HCT116 (cell line): ENCODE data around the gene CAB39. TPM values are rescaled to one million over a fixed set of nuclear protein-coding genes. Genes with fewer than 3 reads are reported as not detected.

ENCODE experiments used
- ATAC-seq: fragments of 200-7000 bp; cut with Tn5 transposase; 2 replicates; pipeline ENCODE4 v1.9.1; 2020; ENCODE audit warnings: mild to moderate bottlenecking, moderate library complexity
- BruUV-seq: library from RNA; stranded (reverse); fragments of 400-500 nt; replicated peaks from 2 replicates; lab custom pipeline; 2021; lab: Mats Ljungman, UMichigan
- CTCF ChIA-PET: fragments of 300-600 bp; sonication (Branson Sonifier 250); formaldehyde crosslinking; loops from one replicate; lab custom pipeline; 2021; ENCODE audit warnings: antibody characterized with exemption; lab: Charles Lee
- POLR2A ChIA-PET: fragments of 300-600, 350-600 bp; sonication (Branson Sonifier 250); formaldehyde crosslinking; loops from one replicate; lab custom pipeline; 2021; ENCODE audit warnings: antibody characterized with exemption; lab: Charles Lee
- RAD21 ChIA-PET, 2 experiments: fragments of 300-600 bp; sonication (Branson Sonifier 250); formaldehyde crosslinking; loops; one replicate each; lab custom pipeline; 2023; ENCODE audit warnings: low total read pairs in 2 of 2; ENCODE audit not compliant: uncharacterized antibody in 2 of 2, unreplicated experiment in 2 of 2, low non-redundant PET in 1 of 2; lab: Charles Lee
- DNase-seq: peaks from one replicate; pipeline ENCODE4 v3.0.0-alpha.2; 2010; ENCODE audit warnings: low read depth, low spot score
- H2AFZ ChIP-seq: fragments of 200-600 bp; shearing (Covaris generic), sonication (generic); 2 replicates; pipeline ENCODE4 v1.6.1; 2017; ENCODE audit warnings: low read depth, mixed run types, mixed read lengths, antibody characterized with exemption, low read length; ENCODE audit not compliant: poor library complexity, severe bottlenecking
- H3K27ac ChIP-seq: 2 replicates; pipeline ENCODE4 v1.5.1; 2012; ENCODE audit warnings: low read depth, low read length
- H3K27me3 ChIP-seq: fragments of 200-600 bp; sonication (generic); 2 replicates; pipeline ENCODE4 v1.6.1; 2016; ENCODE audit warnings: mixed run types, low read length, mixed read lengths; ENCODE audit not compliant: insufficient read depth
- H3K36me3 ChIP-seq, 2 experiments: fragments of 200-500 bp in 1 of 2; fragments of 200-600 bp in 1 of 2; sonication (Bioruptor generic) in 1 of 2; sonication (generic) in 1 of 2; 2 replicates each; pipeline versions ENCODE4 v1.5.1 to v1.6.1; 2014 to 2016; ENCODE audit warnings: low read length in 2 of 2, inconsistent platforms in 1 of 2, mixed read lengths in 1 of 2, mixed run types in 1 of 2; ENCODE audit not compliant: insufficient read depth in 2 of 2, control insufficient read depth in 1 of 2
- H3K4me1 ChIP-seq, 2 experiments: fragments of 200-600 bp in 1 of 2; sonication (generic) in 1 of 2; 2 replicates each; pipeline versions ENCODE4 v1.5.1 to v1.6.1; 2012 to 2017; ENCODE audit warnings: low read length in 2 of 2, inconsistent platforms in 1 of 2, mild to moderate bottlenecking in 1 of 2, mixed read lengths in 1 of 2, mixed run types in 1 of 2, moderate library complexity in 1 of 2; ENCODE audit not compliant: insufficient read depth in 2 of 2, control insufficient read depth in 1 of 2
- H3K4me2 ChIP-seq: fragments of 200-600 bp; sonication (generic); 2 replicates; pipeline ENCODE4 v1.6.1; 2017; ENCODE audit warnings: mixed run types, low read length, mixed read lengths
- H3K4me3 ChIP-seq, 2 experiments: fragments of 200-600 bp in 1 of 2; sonication (generic) in 1 of 2; replicated peaks in 1 of 2; 2 replicates each; pipeline ENCODE4 v1.5.1; 2011 to 2016; ENCODE audit warnings: low read length in 2 of 2, control low read depth in 1 of 2, low read depth in 1 of 2, mild to moderate bottlenecking in 1 of 2, mixed read lengths in 1 of 2, mixed run types in 1 of 2
- H3K79me2 ChIP-seq: fragments of 200-600 bp; sonication (generic); 2 replicates; pipeline ENCODE4 v1.6.1; 2017; ENCODE audit warnings: mild to moderate bottlenecking, mixed run types, low read length, moderate library complexity, mixed read lengths; ENCODE audit not compliant: insufficient read depth
- H3K9ac ChIP-seq: fragments of 200-600 bp; sonication (generic); 2 replicates; pipeline ENCODE4 v1.6.1; 2016; ENCODE audit warnings: low read length, mixed read lengths
- H3K9me2 ChIP-seq: fragments of 200-600 bp; sonication (generic), shearing (Covaris generic); 2 replicates; pipeline ENCODE4 v1.6.1; 2017; ENCODE audit warnings: mixed run types, mild to moderate bottlenecking, moderate library complexity; ENCODE audit not compliant: insufficient read depth
- H3K9me3 ChIP-seq, 2 experiments: fragments of 200-500 bp in 1 of 2; fragments of 200-600 bp in 1 of 2; sonication (Bioruptor generic) in 1 of 2; sonication (generic) in 1 of 2; 2 replicates each; pipeline ENCODE4 v1.6.1; 2014 to 2017; ENCODE audit warnings: low read length in 2 of 2, mixed read lengths in 2 of 2, inconsistent platforms in 1 of 2, low read depth in 1 of 2, mild to moderate bottlenecking in 1 of 2, mixed run types in 1 of 2, moderate library complexity in 1 of 2; ENCODE audit not compliant: control insufficient read depth in 1 of 2, insufficient read depth in 1 of 2
- H4K20me1 ChIP-seq: fragments of 200-600 bp; sonication (generic), shearing (Covaris generic); 2 replicates; pipeline ENCODE4 v1.6.1; 2017; ENCODE audit warnings: mixed run types, mild to moderate bottlenecking, moderate library complexity; ENCODE audit not compliant: insufficient read depth
- CBX3 ChIP-seq: IDR thresholded peaks from 2 replicates; pipeline ENCODE4 v1.6.1; 2012; ENCODE audit warnings: low read depth
- CEBPB ChIP-seq: IDR thresholded peaks from 2 replicates; pipeline ENCODE4 v1.6.1; 2012; ENCODE audit warnings: low read depth
- ELF1 ChIP-seq: IDR thresholded peaks from 2 replicates; pipeline ENCODE4 v1.6.1; 2012; ENCODE audit warnings: low read depth, borderline replicate concordance
- EZH2 ChIP-seq: fragments of 200-600 bp; sonication (generic); IDR thresholded peaks from 2 replicates; pipeline ENCODE4 v1.6.1; 2017; ENCODE audit warnings: antibody characterized with exemption, mixed run types
- EZH2phosphoT487 ChIP-seq: fragments of 200-600 bp; IDR thresholded peaks from 2 replicates; pipeline ENCODE4 v1.6.1; 2018; ENCODE audit warnings: antibody characterized with exemption, borderline replicate concordance
- FOSL1 ChIP-seq: IDR thresholded peaks from 2 replicates; pipeline ENCODE4 v1.6.1; 2012; ENCODE audit warnings: low read depth
- POLR2A ChIP-seq: IDR thresholded peaks from 2 replicates; pipeline ENCODE4 v1.7.0; 2011; ENCODE audit warnings: borderline replicate concordance; ENCODE audit not compliant: insufficient read depth, insufficient read length; ENCODE audit errors: extremely low read depth
- POLR2AphosphoS5 ChIP-seq: IDR thresholded peaks from 2 replicates; pipeline ENCODE4 v1.6.1; 2011; ENCODE audit warnings: mild to moderate bottlenecking, low read depth, low read length, moderate library complexity
- RAD21 ChIP-seq: IDR thresholded peaks from 2 replicates; pipeline ENCODE4 v1.6.1; 2012; ENCODE audit warnings: low read depth, mild to moderate bottlenecking
- SIN3A ChIP-seq: IDR thresholded peaks from 2 replicates; pipeline ENCODE4 v1.6.1; 2012; ENCODE audit warnings: low read depth
- SP1 ChIP-seq: IDR thresholded peaks from 2 replicates; pipeline ENCODE4 v1.6.1; 2012; ENCODE audit warnings: low read depth
- SRF ChIP-seq: IDR thresholded peaks from 2 replicates; pipeline ENCODE4 v1.6.1; 2012; ENCODE audit warnings: low read depth
- YY1 ChIP-seq: IDR thresholded peaks from 2 replicates; pipeline ENCODE4 v1.6.1; 2011; ENCODE audit warnings: low read length, low read depth, moderate library complexity, mild to moderate bottlenecking; ENCODE audit not compliant: insufficient replicate concordance; ENCODE audit errors: extremely low read depth
- ZFX ChIP-seq: fragments of 450-650 bp; IDR thresholded peaks from 2 replicates; pipeline ENCODE4 v1.6.1; 2017
- ZNF274 ChIP-seq: fragments of 200-500 bp; sonication (Bioruptor generic); IDR thresholded peaks from 2 replicates; pipeline ENCODE4 v1.6.1; 2014; ENCODE audit warnings: mild to moderate bottlenecking, low read depth, low read length, inconsistent platforms
- intact Hi-C: fragments of 100-400 bp; cut with micrococcal nuclease; formaldehyde crosslinking; loops from 2 replicates; pipeline ENCODE4 v1.10.0; 2022
- total RNA-seq: library from RNA; stranded (reverse); gene quantifications from one replicate; pipeline ENCODE4 v1.2.1, GENCODE V29; 2021; ENCODE audit not compliant: unreplicated experiment
- TF ChIP-seq, protein P1 (sequence below), 3 experiments: fragments of 200-600 bp in 1 of 3; sonication (generic) in 1 of 3; IDR thresholded peaks in 2 of 3; conservative IDR thresholded peaks in 1 of 3; 2 replicates each; pipeline ENCODE4 v1.5.1; 2012 to 2017; ENCODE audit warnings: low read depth in 2 of 3, low read length in 2 of 3, antibody characterized with exemption in 1 of 3, borderline replicate concordance in 1 of 3, control low read depth in 1 of 3, mild to moderate bottlenecking in 1 of 3, mixed read lengths in 1 of 3, mixed run types in 1 of 3, moderate library complexity in 1 of 3; ENCODE audit not compliant: insufficient read depth in 1 of 3
- TF ChIP-seq, protein P2 (sequence below): IDR thresholded peaks from 2 replicates; pipeline ENCODE4 v1.6.1; 2012; ENCODE audit warnings: low read depth
- TF ChIP-seq, protein P3 (sequence below): IDR thresholded peaks from 2 replicates; pipeline ENCODE4 v1.6.1; 2011; ENCODE audit warnings: mild to moderate bottlenecking, low read length, moderate library complexity; ENCODE audit not compliant: insufficient replicate concordance; ENCODE audit errors: extremely low read depth
- TF ChIP-seq, protein P4 (sequence below): IDR thresholded peaks from 2 replicates; pipeline ENCODE4 v1.6.1; 2012

Gene CAB39
- total RNA-seq, 1 experiment from 2014 or later: 63.6 TPM

DNA sequence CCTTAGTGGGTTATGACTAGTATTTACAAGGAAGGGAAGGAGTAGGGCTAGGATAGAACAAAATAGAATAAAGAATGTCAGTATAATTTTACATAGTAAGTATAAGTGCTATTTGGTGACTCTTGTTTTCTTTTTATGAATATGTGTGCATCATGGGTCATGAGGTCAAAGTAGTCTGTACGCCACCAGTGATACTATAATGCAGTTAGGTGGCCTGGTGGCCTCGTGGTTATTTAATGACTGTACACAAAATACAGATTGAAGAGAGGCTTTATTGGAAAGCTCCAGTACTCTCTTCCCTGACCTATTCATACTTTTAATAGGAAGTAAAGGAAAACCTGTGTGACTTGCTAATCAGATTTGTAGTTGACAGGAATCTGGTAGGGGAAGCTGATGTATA lies 27.3 kb downstream of the CAB39 start:
- DNase-seq (no peak), ATAC-seq (no peak)
- H3K36me3 ChIP-seq: peaks cover 0 to 5% of the 10 kb centered on the region in 2 experiments; a peak in 1 of 4 replicates
- no TSS peak for BruUV-seq
- ChIA-PET CTCF (no interaction called here), RAD21 (no interaction called here), POLR2A (no interaction called here)
- no peaks in the 10 kb centered on the region for H4K20me1 ChIP-seq
- H3K4me2 ChIP-seq: no peak overlapping the region
- peaks cover 12 to 13% of the 10 kb centered on the region in 2 experiments; a peak in 2 of 4 replicates for H3K4me1 ChIP-seq
- H3K27me3 ChIP-seq: no peaks in the 10 kb centered on the region
- no peak overlapping the region for H3K4me3 ChIP-seq
- intact Hi-C loops: no loop called here
- peaks cover 81% of the 10 kb centered on the region for H3K79me2 ChIP-seq
- H3K9me3 ChIP-seq: no peaks in the 10 kb centered on the region
- TF ChIP-seq, protein P1, sequence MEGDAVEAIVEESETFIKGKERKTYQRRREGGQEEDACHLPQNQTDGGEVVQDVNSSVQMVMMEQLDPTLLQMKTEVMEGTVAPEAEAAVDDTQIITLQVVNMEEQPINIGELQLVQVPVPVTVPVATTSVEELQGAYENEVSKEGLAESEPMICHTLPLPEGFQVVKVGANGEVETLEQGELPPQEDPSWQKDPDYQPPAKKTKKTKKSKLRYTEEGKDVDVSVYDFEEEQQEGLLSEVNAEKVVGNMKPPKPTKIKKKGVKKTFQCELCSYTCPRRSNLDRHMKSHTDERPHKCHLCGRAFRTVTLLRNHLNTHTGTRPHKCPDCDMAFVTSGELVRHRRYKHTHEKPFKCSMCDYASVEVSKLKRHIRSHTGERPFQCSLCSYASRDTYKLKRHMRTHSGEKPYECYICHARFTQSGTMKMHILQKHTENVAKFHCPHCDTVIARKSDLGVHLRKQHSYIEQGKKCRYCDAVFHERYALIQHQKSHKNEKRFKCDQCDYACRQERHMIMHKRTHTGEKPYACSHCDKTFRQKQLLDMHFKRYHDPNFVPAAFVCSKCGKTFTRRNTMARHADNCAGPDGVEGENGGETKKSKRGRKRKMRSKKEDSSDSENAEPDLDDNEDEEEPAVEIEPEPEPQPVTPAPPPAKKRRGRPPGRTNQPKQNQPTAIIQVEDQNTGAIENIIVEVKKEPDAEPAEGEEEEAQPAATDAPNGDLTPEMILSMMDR (IDR thresholded peaks at IDR 0.05 in 2 of 3, conservative IDR thresholded peaks at IDR 0.05 in 1 of 3; ENCODE audit: borderline replicate concordance in 1 of 3, insufficient read depth in 1 of 3, low read depth in 2 of 3, low read length in 2 of 3): no peak
- TF ChIP-seq FOSL1 (no peak), RAD21 (no peak), EZH2phosphoT487 (no peak), POLR2AphosphoS5 (no peak), CEBPB (no peak), SP1 (no peak), ZFX (no peak), EZH2 (no peak), ZNF274 (no peak), CBX3 (no peak), SIN3A (no peak), SRF (no peak), YY1 (no peak), ELF1 (no peak), POLR2A (no peak)
- TF ChIP-seq, protein P2, sequence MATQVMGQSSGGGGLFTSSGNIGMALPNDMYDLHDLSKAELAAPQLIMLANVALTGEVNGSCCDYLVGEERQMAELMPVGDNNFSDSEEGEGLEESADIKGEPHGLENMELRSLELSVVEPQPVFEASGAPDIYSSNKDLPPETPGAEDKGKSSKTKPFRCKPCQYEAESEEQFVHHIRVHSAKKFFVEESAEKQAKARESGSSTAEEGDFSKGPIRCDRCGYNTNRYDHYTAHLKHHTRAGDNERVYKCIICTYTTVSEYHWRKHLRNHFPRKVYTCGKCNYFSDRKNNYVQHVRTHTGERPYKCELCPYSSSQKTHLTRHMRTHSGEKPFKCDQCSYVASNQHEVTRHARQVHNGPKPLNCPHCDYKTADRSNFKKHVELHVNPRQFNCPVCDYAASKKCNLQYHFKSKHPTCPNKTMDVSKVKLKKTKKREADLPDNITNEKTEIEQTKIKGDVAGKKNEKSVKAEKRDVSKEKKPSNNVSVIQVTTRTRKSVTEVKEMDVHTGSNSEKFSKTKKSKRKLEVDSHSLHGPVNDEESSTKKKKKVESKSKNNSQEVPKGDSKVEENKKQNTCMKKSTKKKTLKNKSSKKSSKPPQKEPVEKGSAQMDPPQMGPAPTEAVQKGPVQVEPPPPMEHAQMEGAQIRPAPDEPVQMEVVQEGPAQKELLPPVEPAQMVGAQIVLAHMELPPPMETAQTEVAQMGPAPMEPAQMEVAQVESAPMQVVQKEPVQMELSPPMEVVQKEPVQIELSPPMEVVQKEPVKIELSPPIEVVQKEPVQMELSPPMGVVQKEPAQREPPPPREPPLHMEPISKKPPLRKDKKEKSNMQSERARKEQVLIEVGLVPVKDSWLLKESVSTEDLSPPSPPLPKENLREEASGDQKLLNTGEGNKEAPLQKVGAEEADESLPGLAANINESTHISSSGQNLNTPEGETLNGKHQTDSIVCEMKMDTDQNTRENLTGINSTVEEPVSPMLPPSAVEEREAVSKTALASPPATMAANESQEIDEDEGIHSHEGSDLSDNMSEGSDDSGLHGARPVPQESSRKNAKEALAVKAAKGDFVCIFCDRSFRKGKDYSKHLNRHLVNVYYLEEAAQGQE: no peak
- TF ChIP-seq, protein P3, sequence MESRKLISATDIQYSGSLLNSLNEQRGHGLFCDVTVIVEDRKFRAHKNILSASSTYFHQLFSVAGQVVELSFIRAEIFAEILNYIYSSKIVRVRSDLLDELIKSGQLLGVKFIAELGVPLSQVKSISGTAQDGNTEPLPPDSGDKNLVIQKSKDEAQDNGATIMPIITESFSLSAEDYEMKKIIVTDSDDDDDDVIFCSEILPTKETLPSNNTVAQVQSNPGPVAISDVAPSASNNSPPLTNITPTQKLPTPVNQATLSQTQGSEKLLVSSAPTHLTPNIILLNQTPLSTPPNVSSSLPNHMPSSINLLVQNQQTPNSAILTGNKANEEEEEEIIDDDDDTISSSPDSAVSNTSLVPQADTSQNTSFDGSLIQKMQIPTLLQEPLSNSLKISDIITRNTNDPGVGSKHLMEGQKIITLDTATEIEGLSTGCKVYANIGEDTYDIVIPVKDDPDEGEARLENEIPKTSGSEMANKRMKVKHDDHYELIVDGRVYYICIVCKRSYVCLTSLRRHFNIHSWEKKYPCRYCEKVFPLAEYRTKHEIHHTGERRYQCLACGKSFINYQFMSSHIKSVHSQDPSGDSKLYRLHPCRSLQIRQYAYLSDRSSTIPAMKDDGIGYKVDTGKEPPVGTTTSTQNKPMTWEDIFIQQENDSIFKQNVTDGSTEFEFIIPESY: no peak
- TF ChIP-seq, protein P4, sequence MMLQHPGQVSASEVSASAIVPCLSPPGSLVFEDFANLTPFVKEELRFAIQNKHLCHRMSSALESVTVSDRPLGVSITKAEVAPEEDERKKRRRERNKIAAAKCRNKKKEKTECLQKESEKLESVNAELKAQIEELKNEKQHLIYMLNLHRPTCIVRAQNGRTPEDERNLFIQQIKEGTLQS: no peak
- H3K9ac ChIP-seq: no peak overlapping the region
- no peak overlapping the region for H3K27ac ChIP-seq
- no peaks in the 10 kb centered on the region for H3K9me2 ChIP-seq
- H2AFZ ChIP-seq: no peak overlapping the region
